Gastroesophageal sphincter (tissue), 4 donors: ENCODE results near the gene TNNT2. TPM values are rescaled to one million over a fixed set of nuclear protein-coding genes. Genes with fewer than 3 reads are reported as not detected.

Experiments used
- ATAC-seq: fragments of 150-250 bp; one replicate; pipeline ENCODE4 v1.9.1; 2016; ENCODE audit warnings: mild to moderate bottlenecking, moderate library complexity
- H3K27ac ChIP-seq, 4 donors: fragments of 200-600 bp; sonication (generic) in 3 of 4; 1 replicate in 3 of 4; 2 replicates in 1 of 4; pipeline ENCODE4 v1.5.1; 2016 to 2019
- H3K27me3 ChIP-seq: fragments of 200-600 bp; sonication (generic); one replicate; pipeline ENCODE4 v1.5.1; 2019
- H3K36me3 ChIP-seq, 2 donors: fragments of 200-600 bp; sonication (generic); one replicate each; pipeline ENCODE4 v1.5.1; 2019; ENCODE audit warnings: control low read depth in 1 of 2
- H3K4me1 ChIP-seq, 3 donors: fragments of 200-600 bp; sonication (generic); 1 replicate in 2 of 3; 2 replicates in 1 of 3; pipeline ENCODE4 v1.5.1; 2016 to 2019; ENCODE audit warnings: control low read depth in 2 of 3
- H3K4me3 ChIP-seq, 2 donors: fragments of 200-600 bp; sonication (generic); one replicate each; pipeline ENCODE4 v1.5.1; 2019; ENCODE audit warnings: mild to moderate bottlenecking in 1 of 2, moderate library complexity in 1 of 2
- H3K9me3 ChIP-seq, 3 donors: fragments of 200-600 bp; sonication (generic); one replicate each; pipeline ENCODE4 v1.5.1; 2017 to 2019; ENCODE audit warnings: control low read depth in 2 of 3
- CTCF ChIP-seq, 4 experiments: fragments of 200-600 bp in 2 of 4; fragments of 450-650 bp in 2 of 4; sonication (generic) in 1 of 4; IDR thresholded peaks; one replicate each; pipeline ENCODE4 v1.5.1; 2017 to 2019; ENCODE audit warnings: antibody characterized with exemption in 4 of 4, mild to moderate bottlenecking in 2 of 4, moderate library complexity in 2 of 4
- EP300 ChIP-seq: sonication (generic); formaldehyde crosslinking; IDR thresholded peaks from one replicate; pipeline ENCODE4 v1.6.1; 2017; ENCODE audit warnings: antibody characterized with exemption, mild to moderate bottlenecking
- POLR2A ChIP-seq, 2 donors: fragments of 450-650 bp; IDR thresholded peaks; one replicate each; pipeline ENCODE4 v1.6.1; 2017; ENCODE audit warnings: antibody characterized with exemption in 2 of 2, mild to moderate bottlenecking in 2 of 2, moderate library complexity in 1 of 2
- POLR2AphosphoS5 ChIP-seq: sonication (generic); formaldehyde crosslinking; IDR thresholded peaks from one replicate; pipeline ENCODE4 v1.6.1; 2017; ENCODE audit warnings: antibody characterized with exemption
- WGBS, 2 donors: methylation state at CpG; one replicate each; pipeline ENCODE4 v1.1.5; 2018; ENCODE audit warnings: low coverage in 1 of 2; 5-methylcytosine and 5-hydroxymethylcytosine counted together
- total RNA-seq, 4 donors: library from RNA; depleted of rRNA; stranded (reverse); fragments of >200 nt; gene quantifications; one replicate each; pipeline ENCODE4 v1.1.0, GENCODE V29; 2016

The TNNT2 gene
- total RNA-seq, 4 donors from 2014 or later = 0.47 to 0.94 (median 0.81) TPM; not detected in 1

GRCh38 chr1:201359031-201359872 lies 18.2 kb downstream of the TNNT2 start:
- Histone ChIP-seq H3K9me3 (no peaks in the 10 kb centered on the region), H3K36me3 (no peaks in the 10 kb centered on the region), H3K27me3 (peaks cover 31% of the 10 kb centered on the region), H3K27ac (no peak overlapping the region), H3K4me3 (no peak overlapping the region), H3K4me1 (no peaks in the 10 kb centered on the region)
- TF ChIP-seq POLR2AphosphoS5 (no peak), EP300 (no peak), POLR2A (IDR thresholded peaks at IDR 0.05) (no peak), CTCF (IDR thresholded peaks at IDR 0.05) (no peak)
- ATAC-seq = no peak
- 64 to 71% methylated on average over 4 to 15 of the region's 18 CpGs for WGBS, 2 donors

- Histone ChIP-seq H3K4me3 (no peak overlapping the region), H3K27me3 (peaks cover 38% of the 10 kb centered on the region), H3K9me3 (no peaks in the 10 kb centered on the region), H3K27ac (no peak overlapping the region), H3K36me3 (no peaks in the 10 kb centered on the region), H3K4me1 (no peaks in the 10 kb centered on the region)
- no peak for TF ChIP-seq POLR2A (IDR thresholded peaks at IDR 0.05)
- no peak for TF ChIP-seq POLR2AphosphoS5
- TF ChIP-seq EP300 = no peak
- no peak for TF ChIP-seq CTCF (IDR thresholded peaks at IDR 0.05)
- ATAC-seq = no peak
- WGBS, 2 donors = 40% methylated on average over 1 of the region's 4 CpGs; no CpG with 5 or more reads in 1 of the 2 donors
Measured at GRCh38 chr1:201358596-201358995, 18.9 kb downstream of the TNNT2 start.

GRCh38 chr1:201357636-201358348 lies 19.7 kb downstream of the TNNT2 start:
- Histone ChIP-seq H3K27ac (no peak overlapping the region), H3K9me3 (no peaks in the 10 kb centered on the region), H3K4me3 (no peak overlapping the region), H3K4me1 (no peaks in the 10 kb centered on the region), H3K36me3 (no peaks in the 10 kb centered on the region), H3K27me3 (peaks cover 44% of the 10 kb centered on the region)
- no peak for TF ChIP-seq EP300
- TF ChIP-seq POLR2AphosphoS5 = no peak
- TF ChIP-seq CTCF (IDR thresholded peaks at IDR 0.05) = no peak
- TF ChIP-seq POLR2A (IDR thresholded peaks at IDR 0.05) = no peak
- 69% methylated on average over 4 of the region's 10 CpGs; no CpG with 5 or more reads in 1 of the 2 donors for WGBS, 2 donors
- no peak for ATAC-seq

DNA sequence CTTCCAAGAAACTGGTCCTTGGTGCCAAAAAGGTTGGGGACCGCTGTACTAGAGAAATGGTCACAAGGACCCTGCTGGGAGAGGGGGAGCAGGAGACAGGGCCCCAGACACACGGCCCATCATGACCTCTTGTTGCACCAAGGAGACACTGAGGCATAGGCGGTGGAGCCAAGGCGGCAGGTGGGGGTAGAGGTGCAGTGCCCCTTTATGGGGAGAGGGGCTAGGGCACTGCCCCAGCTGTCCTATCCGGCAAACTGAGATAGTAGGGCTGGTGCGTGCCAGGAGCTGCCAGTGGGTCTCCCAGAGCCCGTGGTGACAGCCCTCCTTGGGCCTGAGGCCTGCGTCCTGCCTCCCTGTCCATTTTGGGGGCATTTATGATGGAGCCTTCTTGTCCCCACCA lies 20.3 kb downstream of the TNNT2 start:
- WGBS, 2 donors = 97% methylated on average over 4 of the region's 8 CpGs; no CpG with 5 or more reads in 1 of the 2 donors
- no peak for TF ChIP-seq CTCF (IDR thresholded peaks at IDR 0.05)
- no peak for TF ChIP-seq POLR2AphosphoS5
- TF ChIP-seq POLR2A (IDR thresholded peaks at IDR 0.05) = no peak
- TF ChIP-seq EP300 = no peak
- Histone ChIP-seq H3K4me3 (no peak overlapping the region), H3K4me1 (no peaks in the 10 kb centered on the region), H3K36me3 (no peaks in the 10 kb centered on the region), H3K27ac (no peak overlapping the region), H3K9me3 (no peaks in the 10 kb centered on the region), H3K27me3 (peaks cover 41% of the 10 kb centered on the region)
- no peak for ATAC-seq
